HG02870 (cell line): ENCODE data around the gene NEURL3.

Experiments
- ATAC-seq: cut with Tn5 transposase; IDR thresholded peaks from one replicate; pipeline ENCODE4 v1.9.1; 2021; ENCODE audit warnings: mild to moderate bottlenecking, moderate library complexity; ENCODE audit not compliant: unreplicated experiment

Gene NEURL3

GRCh38 chr2:96540136-96540535 is 35.0 kb upstream of the NEURL3 start:
- no peak for ATAC-seq

- ATAC-seq: no peak
These were observed 34.2 kb upstream of the NEURL3 start for GRCh38 chr2:96539215-96539920.

- no peak for ATAC-seq
These were observed 33.5 kb upstream of the NEURL3 start for GRCh38 chr2:96538487-96539214.

- no peak for ATAC-seq
These were observed 32.8 kb upstream of the NEURL3 start for GRCh38 chr2:96537734-96538486.

GRCh38 chr2:96537066-96537733 is 32.0 kb upstream of the NEURL3 start:
- peak; percentile 59 for ATAC-seq

GRCh38 chr2:96536445-96537065 is 31.4 kb upstream of the NEURL3 start, which contains the start of gene ARID5A:
Gene ARID5A, plus strand, starts transcription at chr2:96536752. Its CDS starts 75 bp downstream, at chr2:96536827.
- peak; percentile 56 for ATAC-seq

GRCh38 chr2:96535331-96535730 is 30.2 kb upstream of the NEURL3 start:
- ATAC-seq: no peak

- ATAC-seq: no peak
These were observed 29.6 kb upstream of the NEURL3 start for GRCh38 chr2:96534701-96535181.

- no peak for ATAC-seq
These were observed 29.0 kb upstream of the NEURL3 start for GRCh38 chr2:96534141-96534540.

GRCh38 chr2:96533292-96534073 is 28.3 kb upstream of the NEURL3 start:
- ATAC-seq: no peak

GRCh38 chr2:96532641-96533291 is 27.6 kb upstream of the NEURL3 start:
- no peak for ATAC-seq

GRCh38 chr2:96531872-96532505 is 26.8 kb upstream of the NEURL3 start:
- peak; percentile 25 for ATAC-seq

GRCh38 chr2:96531366-96531765 is 26.2 kb upstream of the NEURL3 start:
- ATAC-seq: no peak

- no peak for ATAC-seq
These were observed 25.6 kb upstream of the NEURL3 start for GRCh38 chr2:96530474-96531357.

- no peak for ATAC-seq
These were observed 24.9 kb upstream of the NEURL3 start for GRCh38 chr2:96530144-96530430.

GRCh38 chr2:96529376-96530143 is 24.4 kb upstream of the NEURL3 start:
- ATAC-seq: no peak

GRCh38 chr2:96528700-96529375 is 23.7 kb upstream of the NEURL3 start:
- no peak for ATAC-seq
